ENCODE data around the gene STRN3.
"Not testable (repeated sequence)": the region's sequence is repeated elsewhere in the genome, so short reads cannot be mapped to it uniquely, and the experiment has no call there.

DNA sequence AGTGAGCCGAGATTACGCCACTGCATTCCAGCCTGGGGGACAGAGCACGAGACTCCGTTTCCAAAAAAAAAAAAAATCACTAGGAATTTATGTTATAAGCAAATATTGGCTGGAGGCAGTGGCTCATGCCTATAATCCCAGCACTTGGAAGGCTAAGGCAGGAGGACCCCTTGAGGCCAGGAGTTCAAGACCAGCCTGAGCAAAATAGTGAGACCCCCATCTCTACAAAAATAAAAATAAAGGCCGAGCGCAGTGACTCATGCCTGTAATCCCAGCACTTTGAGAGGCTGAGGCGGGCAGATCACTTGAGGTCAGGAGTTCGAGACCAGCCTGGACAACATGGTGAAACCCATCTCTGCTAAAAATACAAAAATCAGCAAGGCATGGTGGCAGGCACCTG, 36.7 kb upstream of the STRN3 start:
- TF ChIP-seq, protein P1, sequence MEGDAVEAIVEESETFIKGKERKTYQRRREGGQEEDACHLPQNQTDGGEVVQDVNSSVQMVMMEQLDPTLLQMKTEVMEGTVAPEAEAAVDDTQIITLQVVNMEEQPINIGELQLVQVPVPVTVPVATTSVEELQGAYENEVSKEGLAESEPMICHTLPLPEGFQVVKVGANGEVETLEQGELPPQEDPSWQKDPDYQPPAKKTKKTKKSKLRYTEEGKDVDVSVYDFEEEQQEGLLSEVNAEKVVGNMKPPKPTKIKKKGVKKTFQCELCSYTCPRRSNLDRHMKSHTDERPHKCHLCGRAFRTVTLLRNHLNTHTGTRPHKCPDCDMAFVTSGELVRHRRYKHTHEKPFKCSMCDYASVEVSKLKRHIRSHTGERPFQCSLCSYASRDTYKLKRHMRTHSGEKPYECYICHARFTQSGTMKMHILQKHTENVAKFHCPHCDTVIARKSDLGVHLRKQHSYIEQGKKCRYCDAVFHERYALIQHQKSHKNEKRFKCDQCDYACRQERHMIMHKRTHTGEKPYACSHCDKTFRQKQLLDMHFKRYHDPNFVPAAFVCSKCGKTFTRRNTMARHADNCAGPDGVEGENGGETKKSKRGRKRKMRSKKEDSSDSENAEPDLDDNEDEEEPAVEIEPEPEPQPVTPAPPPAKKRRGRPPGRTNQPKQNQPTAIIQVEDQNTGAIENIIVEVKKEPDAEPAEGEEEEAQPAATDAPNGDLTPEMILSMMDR (IDR thresholded peaks at IDR 0.05): not testable (repeated sequence)
- TF ChIP-seq POLR2A (IDR thresholded peaks at IDR 0.05): not testable (repeated sequence)
